ENCODE results near the gene TACR1.
"Not testable (repeated sequence)": the region's sequence is repeated elsewhere in the genome, so short reads cannot be mapped to it uniquely, and the experiment has no call there.

TACR1 gene

GRCh38 chr2:75088791-75089190, 110.5 kb downstream of the TACR1 start:
- DNase-seq (ENCODE audit: low spot score): no peak

- no peak for DNase-seq (ENCODE audit: low spot score)
Measured at GRCh38 chr2:75087736-75088135, 111.6 kb downstream of the TACR1 start.

GRCh38 chr2:75079575-75079974, 119.7 kb downstream of the TACR1 start:
- DNase-seq (ENCODE audit: low spot score): no peak

- no peak for DNase-seq (ENCODE audit: low spot score)
Measured at GRCh38 chr2:75077909-75078308, 121.4 kb downstream of the TACR1 start.

GRCh38 chr2:75076088-75076487, 123.2 kb downstream of the TACR1 start:
- DNase-seq (ENCODE audit: low spot score): no peak

GRCh38 chr2:75074708-75075107, 124.6 kb downstream of the TACR1 start:
- DNase-seq (ENCODE audit: low spot score): no peak

GRCh38 chr2:75074228-75074627, 125.1 kb downstream of the TACR1 start:
- no peak for DNase-seq (ENCODE audit: low spot score)

- DNase-seq (ENCODE audit: low spot score): no peak
Measured at GRCh38 chr2:75071766-75072165, 127.6 kb downstream of the TACR1 start.

GRCh38 chr2:75068546-75068945, 130.8 kb downstream of the TACR1 start:
- DNase-seq (ENCODE audit: low spot score): no peak

- no peak for DNase-seq (ENCODE audit: low spot score)
Measured at GRCh38 chr2:75067506-75067905, 131.8 kb downstream of the TACR1 start.

GRCh38 chr2:75066121-75066902, 133.0 kb downstream of the TACR1 start:
- no peak for DNase-seq (ENCODE audit: low spot score)

- DNase-seq (ENCODE audit: low spot score): no peak
Measured at GRCh38 chr2:75065402-75066008, 133.8 kb downstream of the TACR1 start.

- DNase-seq (ENCODE audit: low spot score): peak; percentile 45
Measured at GRCh38 chr2:75064691-75065396, 134.5 kb downstream of the TACR1 start.

GRCh38 chr2:75063906-75064305, 135.4 kb downstream of the TACR1 start:
- DNase-seq (ENCODE audit: low spot score): no peak

- no peak for DNase-seq (ENCODE audit: low spot score)
Measured at GRCh38 chr2:75058427-75058826, 140.9 kb downstream of the TACR1 start.

GRCh38 chr2:75057150-75057549, 142.2 kb downstream of the TACR1 start:
- DNase-seq (ENCODE audit: low spot score): not testable (repeated sequence)

- DNase-seq (ENCODE audit: low spot score): no peak
Measured at GRCh38 chr2:75055820-75056675, 143.3 kb downstream of the TACR1 start.

- no peak for DNase-seq (ENCODE audit: low spot score)
Measured at GRCh38 chr2:75055142-75055819, 144.0 kb downstream of the TACR1 start.

- DNase-seq (ENCODE audit: low spot score): no peak
Measured at GRCh38 chr2:75054296-75054695, 145.0 kb downstream of the TACR1 start.

- DNase-seq (ENCODE audit: low spot score): no peak
Measured at GRCh38 chr2:75053484-75054112, 145.7 kb downstream of the TACR1 start.

- DNase-seq (ENCODE audit: low spot score): no peak
Measured at GRCh38 chr2:75047992-75048625, 151.2 kb downstream of the TACR1 start.
